A172 (cell line): ENCODE measurements around the gene HMCN2. TPM values are rescaled to one million over a fixed set of nuclear protein-coding genes. Genes with fewer than 3 reads are reported as not detected.

Experiments
- DNase-seq: peaks from one replicate; pipeline ENCODE4 v3.0.0-alpha.2; 2015; ENCODE audit warnings: low spot score
- total RNA-seq: library from RNA; depleted of rRNA; stranded (reverse); fragments of >200 nt; shearing (Covaris generic); gene quantifications from 2 replicates; pipeline ENCODE4 v1.2.3, GENCODE V29; 2014

HMCN2 gene
- total RNA-seq, 1 experiment from 2014 or later, result 0.02 TPM

DNA sequence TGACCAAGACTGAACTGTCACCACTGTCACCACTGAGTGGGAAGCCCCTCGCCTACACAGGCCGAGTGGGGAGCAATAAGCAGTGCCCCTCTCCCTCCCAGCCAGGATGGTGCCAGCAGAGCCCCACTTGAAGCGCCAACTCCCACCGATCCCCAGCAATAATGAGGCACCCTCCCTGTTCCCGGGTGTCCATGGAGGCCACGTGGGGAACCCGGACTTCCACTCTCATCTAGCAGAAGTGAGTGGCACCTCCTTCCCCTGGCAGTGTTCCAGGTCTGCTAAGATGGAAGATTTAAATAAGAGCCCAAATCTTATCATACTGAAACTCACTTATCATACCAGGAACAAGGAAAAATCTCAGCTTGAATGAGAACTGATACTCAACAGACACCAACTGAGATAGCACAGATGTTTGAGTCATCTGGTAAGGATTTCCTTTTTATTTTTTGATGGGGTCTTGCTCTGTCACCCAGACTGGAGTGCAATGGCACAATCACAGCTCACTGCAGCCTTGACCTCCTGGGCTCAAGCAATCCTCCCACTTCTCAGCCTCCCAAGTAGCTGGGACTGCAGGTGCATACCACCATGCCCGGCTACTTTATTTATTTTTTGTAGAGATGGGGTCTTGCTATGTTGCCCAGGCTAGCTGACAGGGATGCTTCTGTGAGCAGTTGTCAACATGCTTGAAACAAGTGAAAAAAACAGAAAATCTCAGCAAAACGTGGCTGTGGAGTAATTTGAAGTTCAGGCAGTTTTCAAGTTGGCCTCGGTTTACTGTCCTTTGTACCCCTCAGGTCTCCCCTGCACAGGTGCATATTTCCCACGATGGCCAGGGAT is 149.6 kb downstream of the HMCN2 start:
- no peak for DNase-seq

DNA sequence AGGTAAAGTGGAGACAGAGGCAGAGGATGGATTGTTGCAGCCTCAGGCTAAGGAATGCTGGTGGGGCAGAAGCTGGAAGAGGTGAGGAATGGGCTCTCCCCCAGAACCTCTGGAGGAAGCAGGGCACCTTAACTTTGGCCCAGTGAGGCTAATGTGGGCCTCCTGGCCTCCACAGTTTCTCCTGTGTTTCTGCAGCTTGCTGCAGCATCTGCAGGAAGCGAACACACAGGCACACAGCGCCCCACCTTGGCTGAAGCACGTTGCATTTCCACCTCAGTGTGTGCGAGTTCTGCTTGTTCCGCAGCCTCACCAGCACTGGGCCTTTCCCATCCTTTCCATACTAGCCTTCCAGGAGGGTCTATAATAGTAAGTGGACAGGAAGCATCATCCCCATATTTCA is 152.0 kb downstream of the HMCN2 start:
- DNase-seq, result no peak

DNA sequence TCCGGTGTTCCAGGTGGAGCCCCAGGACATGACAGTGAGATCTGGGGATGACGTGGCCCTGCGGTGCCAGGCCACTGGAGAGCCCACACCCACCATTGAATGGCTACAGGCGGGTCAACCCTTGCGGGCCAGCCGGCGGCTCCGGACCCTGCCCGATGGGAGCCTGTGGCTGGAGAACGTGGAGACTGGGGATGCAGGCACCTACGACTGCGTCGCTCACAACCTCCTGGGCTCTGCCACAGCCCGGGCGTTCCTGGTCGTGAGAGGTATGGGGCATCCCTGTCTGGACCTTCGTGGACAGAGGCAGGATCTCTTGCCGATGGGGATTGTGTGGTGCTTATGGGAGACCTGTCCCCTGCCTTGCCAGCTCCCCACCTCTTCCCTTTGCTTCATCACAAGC is 153.2 kb downstream of the HMCN2 start:
- DNase-seq, result no peak

DNA sequence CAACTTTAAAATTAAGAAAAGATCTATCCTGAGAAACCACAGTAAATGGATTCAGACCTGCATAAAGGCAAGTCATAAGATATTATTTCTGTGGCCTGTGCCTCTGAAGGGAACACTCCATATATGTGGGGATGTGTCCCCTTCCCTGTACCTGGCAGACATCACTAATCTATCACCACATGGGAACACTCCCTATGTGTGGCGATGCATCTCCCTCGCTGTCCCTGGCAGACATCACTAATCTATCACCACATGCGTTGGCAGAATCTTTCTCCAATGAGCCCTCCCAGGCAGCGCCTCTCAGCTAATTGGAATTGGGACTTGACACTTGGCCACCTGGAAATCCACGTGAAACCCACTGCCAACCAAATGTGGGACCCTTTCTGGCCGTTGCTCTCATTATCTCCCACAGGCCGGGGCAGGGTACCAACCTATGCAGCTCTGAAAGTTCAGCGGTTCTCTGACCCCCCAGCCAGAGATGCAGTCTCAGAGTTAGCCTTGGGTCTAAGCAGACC is 154.0 kb downstream of the HMCN2 start:
- no peak for DNase-seq

DNA sequence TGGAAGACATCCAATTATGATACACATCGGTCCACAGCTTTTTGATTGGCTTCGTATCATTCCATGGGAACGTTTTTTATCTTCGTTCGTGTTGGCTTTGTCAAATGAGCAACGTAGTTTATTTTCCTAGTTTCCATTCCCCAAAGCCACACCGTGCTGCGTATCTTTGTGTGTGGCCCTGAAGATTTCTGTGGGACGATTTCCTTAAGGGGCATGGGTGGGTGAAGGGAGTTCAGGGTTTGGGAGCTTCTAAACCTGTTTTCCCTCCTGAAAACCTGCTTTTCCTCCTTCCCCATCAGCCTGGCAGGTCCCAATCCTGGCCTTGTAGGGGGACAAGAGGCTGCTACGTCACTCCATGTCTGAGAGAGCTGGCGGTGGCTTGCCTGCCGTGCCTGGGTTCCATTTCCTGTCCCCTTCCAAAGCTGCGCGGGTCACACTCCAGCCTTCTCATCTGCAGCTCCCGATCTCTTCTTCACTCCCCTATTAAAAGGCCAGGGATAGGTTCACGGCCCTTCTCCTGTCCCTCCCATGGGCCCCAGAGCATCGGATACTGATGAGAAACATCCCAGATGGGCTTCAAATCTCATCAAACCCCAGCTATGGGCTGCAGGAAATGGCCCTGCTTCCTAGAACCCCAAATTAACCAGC is 155.7 kb downstream of the HMCN2 start:
- DNase-seq, result no peak

DNA sequence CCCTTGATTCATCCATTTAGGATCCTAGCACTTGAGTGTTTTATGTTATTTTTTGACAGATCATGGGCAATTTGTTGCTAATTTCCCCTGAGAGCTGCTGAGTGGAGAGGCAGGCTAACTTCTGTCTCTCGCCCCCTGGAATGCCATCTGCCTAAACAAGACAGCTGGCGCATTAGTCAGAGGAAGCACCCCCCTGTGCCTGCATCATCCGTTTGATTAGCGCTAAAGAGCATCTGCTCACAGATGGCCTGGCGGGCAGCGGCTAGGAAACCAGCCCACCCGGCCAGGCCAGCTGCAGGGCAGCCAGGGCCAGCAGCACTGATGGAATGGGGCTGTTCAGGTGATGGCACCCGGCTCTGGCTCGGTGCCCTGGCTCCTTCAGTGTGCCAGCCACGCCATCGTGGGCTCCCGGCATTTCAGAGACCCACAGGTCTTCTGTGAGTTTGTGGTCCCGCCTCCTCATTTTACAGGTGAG is 156.3 kb downstream of the HMCN2 start:
- peak; percentile 73 for DNase-seq

DNA sequence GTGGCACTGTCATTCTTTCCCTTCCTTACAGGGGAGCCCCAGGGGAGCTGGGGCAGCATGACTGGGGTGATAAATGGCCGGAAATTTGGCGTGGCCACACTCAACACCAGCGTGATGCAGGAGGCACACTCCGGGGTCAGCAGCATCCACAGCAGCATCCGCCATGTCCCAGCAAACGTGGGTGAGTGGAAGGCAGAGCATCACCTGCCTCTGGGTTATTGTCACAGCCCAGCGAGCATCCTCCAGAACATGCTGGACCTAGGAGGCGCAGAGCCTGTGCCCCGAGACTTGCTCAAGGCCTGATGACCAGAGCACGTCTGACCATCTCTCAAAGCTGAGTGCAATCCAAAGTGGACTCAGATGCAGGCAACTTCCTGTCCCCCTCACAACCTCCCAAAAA is 157.0 kb downstream of the HMCN2 start:
- no peak for DNase-seq

DNA sequence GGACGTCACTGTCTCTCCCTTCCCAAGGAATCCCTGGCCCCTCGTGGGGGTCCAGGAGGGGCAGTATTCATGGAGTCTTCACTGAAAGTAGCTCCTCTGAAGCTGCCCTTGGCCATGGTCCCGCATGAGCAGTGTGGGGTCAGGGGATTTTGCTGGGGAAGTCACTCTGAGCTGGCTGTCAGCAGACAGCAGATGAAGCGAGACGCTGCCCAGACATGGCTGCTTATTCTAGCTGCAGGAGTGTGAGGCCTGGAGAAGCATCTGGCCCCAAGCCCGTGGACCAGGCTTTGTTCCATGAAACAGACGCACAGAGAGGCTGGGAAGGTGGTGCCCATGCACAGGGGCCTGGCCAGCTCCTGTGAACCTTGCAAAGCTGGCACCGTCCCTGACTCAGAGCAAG is 157.7 kb downstream of the HMCN2 start:
- no peak for DNase-seq

DNA sequence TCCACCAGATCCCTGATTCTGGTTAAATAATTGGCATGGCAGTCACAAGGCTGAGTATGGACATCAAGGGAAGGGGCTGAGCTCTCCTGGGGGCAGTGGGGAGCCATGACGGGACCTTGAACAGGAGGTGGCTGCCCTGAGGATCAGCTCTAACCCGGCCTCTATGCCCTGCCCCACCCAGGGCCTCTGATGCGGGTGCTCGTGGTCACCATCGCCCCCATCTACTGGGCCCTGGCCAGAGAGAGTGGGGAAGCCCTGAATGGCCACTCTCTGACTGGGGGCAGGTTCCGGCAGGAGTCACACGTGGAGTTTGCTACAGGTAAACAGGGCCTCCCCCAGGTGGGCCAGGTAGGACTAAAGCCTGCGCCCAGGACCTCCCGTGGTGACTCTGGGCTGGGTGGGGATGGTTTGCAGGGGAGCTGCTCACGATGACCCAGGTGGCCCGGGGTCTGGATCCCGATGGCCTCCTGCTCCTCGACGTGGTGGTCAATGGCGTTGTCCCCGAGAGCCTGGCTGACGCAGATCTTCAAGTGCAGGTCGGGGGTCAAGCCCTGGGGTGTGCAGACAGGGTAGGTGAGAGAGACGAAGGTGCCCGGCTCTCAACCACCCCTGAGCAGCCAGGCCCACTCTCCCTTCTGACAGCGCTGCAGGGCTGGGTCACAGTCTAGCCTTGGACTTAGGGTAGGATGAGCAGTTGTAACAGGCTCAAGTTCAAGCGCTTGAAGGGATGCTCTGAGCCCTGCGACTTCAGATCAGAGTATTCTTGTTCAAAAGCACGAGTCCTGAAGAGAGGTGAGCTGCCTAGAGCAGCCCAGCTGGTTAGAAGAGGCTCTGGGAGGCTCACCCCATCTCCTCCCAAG is 159.3 kb downstream of the HMCN2 start:
- DNase-seq, result no peak

DNA sequence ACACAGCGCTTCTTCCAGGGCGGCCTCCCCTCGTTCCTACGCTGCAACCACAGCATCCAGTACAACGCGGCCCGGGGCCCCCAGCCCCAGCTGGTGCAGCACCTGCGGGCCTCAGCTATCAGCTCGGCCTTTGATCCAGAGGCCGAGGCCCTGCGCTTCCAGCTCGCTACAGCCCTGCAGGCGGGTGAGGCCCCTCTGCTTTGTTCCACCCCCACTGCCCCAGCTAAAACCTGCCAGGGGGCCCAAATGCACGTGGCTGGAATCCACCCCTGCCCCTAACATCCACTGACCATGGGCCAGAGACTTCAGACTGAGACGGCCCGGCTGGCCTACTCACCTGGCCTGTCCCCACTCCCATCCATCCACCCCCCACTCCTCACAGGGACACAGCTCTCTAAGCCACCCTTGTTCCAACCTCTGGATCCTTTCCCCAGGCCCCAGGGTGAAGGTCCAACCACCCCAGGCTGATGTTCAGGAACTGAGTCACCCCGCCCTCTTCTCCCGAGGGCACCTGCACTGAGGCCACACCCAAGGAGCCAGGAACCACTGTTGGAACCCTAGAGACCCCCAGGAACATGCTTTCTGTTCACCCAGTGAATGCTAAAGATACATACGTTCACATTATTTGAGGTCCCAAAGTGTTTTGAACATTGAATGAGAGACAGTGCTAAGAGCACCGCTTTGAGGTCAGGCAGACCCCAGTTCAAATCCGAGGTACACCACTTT is 160.3 kb downstream of the HMCN2 start:
- no peak for DNase-seq

DNA sequence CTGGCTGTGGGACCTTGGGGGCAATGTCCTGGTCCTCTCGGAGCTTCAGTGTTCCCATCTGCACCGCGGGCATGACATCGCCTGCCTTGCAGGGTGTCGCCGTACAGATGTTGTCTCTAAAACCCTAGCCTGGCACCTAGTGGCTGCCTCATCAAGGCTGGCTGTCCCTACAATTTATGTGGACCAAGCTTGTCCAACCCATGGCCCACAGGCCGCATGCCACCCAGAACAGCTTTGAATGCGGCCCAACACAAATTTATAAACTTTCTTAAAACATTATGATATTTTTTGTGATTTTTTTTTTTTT is 160.9 kb downstream of the HMCN2 start:
- DNase-seq, result no peak

DNA sequence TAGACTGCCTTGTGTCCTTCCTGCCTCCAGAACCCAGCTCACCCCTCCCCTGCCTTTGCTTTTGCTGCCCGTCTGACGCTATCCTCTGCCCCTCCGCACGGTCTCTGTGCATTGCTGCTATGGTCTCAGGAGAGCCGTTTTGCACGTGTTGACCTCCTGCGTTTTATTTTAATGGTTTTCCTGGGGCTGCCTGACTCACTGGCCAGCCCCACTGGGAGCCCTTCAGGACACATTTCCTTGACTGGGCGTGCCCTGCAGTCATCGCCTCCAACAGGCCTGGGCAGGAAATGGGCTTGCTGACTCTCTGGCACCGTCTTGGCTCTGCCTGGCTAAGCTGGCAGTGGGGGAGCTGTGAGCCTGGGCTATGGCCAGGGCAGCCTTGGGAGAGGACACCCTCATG is 161.3 kb downstream of the HMCN2 start:
- DNase-seq, result peak; percentile 57

DNA sequence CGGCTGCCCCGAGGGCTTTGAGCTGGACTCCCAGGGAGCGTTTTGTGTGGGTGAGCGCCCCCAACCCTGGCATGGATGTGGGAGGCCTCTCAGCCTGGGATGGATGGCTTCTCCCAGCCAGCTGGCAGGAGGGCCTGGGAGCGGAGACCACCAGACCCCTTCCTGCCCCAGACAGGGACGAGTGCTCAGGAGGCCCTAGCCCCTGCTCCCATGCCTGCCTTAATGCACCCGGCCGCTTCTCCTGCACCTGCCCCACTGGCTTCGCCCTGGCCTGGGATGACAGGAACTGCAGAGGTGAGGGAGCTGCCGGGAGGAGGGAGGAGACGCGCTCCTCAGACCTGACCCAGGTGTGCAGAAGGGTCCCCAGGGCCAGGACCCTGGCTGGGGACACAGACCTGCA is 161.8 kb downstream of the HMCN2 start:
- no peak for DNase-seq

DNA sequence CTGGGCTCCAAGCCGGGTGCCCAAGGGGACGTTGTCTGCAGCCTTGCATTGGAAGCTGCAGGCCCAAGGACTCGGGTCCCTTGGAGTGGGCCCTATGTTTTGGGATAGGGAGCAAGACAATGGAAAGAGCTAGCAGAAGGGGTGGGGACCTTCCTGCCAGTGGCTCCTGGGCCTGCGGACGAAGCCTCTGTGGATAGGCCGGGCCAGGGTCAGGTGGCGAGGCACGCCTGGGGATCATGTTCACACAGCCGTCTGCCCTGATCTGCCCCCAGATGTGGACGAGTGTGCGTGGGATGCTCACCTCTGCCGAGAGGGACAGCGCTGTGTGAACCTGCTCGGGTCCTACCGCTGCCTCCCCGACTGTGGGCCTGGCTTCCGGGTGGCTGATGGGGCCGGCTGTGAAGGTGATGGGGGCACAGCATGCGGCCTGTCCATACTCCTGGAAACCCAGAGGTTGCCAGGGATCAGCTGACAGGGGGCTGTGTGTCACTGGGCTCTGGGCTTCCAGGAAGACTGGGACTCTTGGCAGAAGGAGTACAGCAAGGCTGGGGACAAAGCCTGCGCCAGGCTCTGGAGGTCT is 162.6 kb downstream of the HMCN2 start:
- DNase-seq, result no peak

DNA sequence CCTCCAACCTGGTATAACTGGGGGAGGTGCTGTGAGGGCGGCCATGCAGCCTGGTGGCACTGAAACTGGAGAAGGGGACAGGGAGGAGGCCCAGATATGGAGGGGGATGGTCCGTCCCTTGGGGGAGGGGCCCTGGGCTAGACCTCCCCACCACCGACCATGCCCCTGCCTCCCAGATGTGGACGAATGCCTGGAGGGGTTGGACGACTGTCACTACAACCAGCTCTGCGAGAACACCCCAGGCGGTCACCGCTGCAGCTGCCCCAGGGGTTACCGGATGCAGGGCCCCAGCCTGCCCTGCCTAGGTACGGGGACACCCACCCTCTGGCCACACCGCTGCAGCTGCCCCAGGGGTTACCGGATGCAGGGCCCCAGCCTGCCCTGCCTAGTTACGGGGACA is 163.8 kb downstream of the HMCN2 start:
- DNase-seq, result no peak

DNA sequence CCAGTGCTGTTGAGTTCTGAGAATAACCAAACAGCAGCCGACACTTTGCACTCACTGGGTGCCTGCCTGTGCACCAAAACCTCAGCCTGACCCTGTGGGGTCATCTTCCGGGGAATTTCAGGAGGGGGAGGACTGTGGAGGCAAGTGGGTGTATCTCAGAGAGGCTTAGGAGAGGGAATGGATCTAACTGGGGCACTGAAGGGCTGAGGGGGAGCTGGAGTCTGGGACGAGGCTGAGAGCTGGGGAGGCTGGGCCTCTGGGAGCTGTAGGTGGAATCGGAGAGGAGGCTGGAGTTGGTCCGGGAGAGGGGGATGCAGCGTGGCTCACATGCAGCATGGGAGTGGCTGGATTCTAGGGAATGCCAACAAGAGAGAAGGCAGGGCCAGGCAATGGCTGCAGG is 164.3 kb downstream of the HMCN2 start:
- no peak for DNase-seq

DNA sequence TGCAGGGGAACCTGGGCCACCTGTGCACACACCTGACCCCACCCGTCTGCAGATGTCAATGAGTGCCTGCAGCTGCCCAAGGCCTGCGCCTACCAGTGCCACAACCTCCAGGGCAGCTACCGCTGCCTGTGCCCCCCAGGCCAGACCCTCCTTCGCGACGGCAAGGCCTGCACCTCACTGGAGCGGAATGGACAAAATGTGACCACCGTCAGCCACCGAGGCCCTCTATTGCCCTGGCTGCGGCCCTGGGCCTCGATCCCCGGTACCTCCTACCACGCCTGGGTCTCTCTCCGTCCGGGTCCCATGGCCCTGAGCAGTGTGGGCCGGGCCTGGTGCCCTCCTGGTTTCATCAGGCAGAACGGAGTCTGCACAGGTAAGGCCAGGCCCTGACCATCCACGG is 164.7 kb downstream of the HMCN2 start:
- no peak for DNase-seq

DNA sequence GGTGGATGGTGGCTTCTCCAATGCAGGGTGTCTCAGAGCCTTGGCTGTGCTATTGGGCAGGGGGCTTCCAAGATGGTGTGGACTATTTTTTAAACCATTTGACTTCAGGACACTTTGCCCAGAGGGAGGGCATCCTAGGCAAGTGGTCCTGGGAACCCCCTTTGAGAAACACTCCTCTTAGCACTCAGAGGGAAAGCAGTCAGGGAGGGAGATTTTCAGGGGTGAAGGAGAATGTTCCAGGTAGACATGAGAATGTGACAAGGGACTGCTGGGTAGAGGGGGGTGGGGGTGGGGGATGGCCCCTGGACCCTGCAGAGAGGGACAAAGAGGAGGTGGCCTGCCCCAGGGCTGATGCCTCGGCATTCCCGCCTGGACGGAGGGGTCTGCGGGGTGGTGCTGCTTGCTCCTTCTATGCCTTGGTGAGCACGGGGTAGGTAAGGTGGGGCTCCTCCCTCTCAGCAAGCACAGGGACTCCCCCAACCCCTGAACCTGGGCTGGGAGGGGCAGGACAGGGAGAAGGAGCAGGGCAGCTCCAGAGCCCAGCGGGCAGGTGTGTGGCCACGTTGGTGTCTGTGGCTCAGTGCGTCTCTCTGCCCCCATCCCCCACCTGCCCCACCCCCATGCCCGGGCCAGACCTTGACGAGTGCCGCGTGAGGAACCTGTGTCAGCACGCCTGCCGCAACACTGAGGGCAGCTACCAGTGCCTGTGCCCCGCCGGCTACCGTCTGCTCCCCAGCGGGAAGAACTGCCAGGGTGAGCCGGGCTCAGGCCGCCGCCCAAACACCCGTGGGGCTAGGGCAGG is 165.4 kb downstream of the HMCN2 start:
- no peak for DNase-seq

DNA sequence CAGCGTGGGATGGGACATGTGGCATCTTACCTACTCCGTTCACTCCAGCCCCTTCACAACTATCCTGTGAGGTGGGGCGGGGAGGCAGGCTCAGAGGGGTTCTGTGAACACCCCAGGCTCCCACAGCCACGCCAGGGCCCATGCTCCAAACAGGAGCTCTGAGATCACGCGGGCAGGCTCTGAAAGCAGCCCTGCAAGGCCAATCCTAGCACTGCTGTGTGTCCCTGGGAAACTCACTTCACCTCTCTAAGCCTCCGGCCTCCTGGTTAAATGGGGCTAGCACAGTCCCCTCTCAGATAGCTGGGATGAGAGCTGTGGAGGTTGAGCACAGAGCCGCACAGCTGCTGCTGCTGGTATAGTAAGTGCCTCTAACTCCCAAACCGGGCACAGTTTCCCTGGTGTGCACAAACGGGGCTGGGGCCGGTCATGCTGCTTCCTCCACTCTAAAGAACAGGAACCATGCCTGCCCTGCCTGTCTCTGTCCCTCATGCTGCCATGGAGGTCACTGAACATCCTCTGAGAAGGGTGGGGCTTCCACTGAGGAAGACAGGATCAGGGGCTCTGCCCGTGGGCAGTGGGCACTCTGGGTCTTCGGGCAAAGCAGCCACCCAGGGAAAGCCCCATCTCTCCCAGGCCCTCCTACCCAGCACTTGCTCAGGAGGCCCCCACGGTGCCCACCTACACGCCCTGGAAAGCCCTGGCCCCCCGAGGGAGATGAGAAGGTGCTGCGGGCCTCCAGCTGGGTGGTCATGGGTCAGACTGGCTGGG is 166.2 kb downstream of the HMCN2 start:
- no peak for DNase-seq

DNA sequence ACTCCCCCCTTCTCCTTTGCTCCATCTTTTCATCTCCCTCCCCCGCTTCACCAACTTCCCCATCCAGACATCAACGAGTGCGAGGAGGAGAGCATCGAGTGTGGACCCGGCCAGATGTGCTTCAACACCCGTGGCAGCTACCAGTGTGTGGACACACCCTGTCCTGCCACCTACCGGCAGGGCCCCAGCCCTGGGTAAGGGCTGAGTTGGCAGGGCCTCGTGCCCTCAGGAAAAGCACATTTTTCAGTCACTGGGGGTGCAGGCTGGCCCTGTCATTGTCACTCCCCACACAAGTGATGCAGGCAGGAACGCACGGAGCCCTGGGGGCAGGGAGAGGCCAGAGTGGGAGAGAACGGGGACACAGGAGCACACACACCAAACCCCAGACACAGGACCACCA is 166.8 kb downstream of the HMCN2 start:
- no peak for DNase-seq
